SK-N-SH treated with all-trans-retinoic acid at 6 μM for 48 hours (cell line): ENCODE results near the gene EGFL6.
"Not testable (repeated sequence)": the region's sequence is repeated elsewhere in the genome, so short reads cannot be mapped to it uniquely, and the experiment has no call there.

ENCODE experiments used
- ATAC-seq: fragments of 200-7000 bp; cut with Tn5 transposase; 3 replicates; pipeline ENCODE4 v1.9.1; 2020; ENCODE audit warnings: mild to moderate bottlenecking, moderate library complexity
- ARNTL ChIP-seq: fragments of 450-650 bp; formaldehyde crosslinking; IDR thresholded peaks from 2 replicates; pipeline ENCODE4 v1.5.0; 2020; ENCODE audit warnings: low read depth, mild to moderate bottlenecking, moderate library complexity, borderline replicate concordance
- BACH2 ChIP-seq: fragments of 250-450 bp; sonication (Bioruptor Pico); IDR thresholded peaks from 2 replicates; pipeline ENCODE4 v1.9.0; 2021; ENCODE audit warnings: mild to moderate bottlenecking, borderline replicate concordance
- CREB5 ChIP-seq: fragments of 250-450 bp; sonication (Bioruptor Pico); IDR thresholded peaks from 2 replicates; pipeline ENCODE4 v1.5.1; 2020; ENCODE audit warnings: low read depth, mild to moderate bottlenecking, moderate library complexity
- CSDC2 ChIP-seq: fragments of 250-450 bp; sonication (Bioruptor Pico); IDR thresholded peaks from 2 replicates; pipeline ENCODE4 v1.5.0; 2020; ENCODE audit warnings: mild to moderate bottlenecking, moderate library complexity
- CSRNP3 ChIP-seq: fragments of 250-450 bp; sonication (Bioruptor Pico); IDR thresholded peaks from 2 replicates; pipeline ENCODE4 v1.5.1; 2021; ENCODE audit warnings: mild to moderate bottlenecking, moderate library complexity
- ESRRG ChIP-seq: fragments of 250-450 bp; sonication (Bioruptor Pico); IDR thresholded peaks from 2 replicates; pipeline ENCODE4 v1.6.1; 2021; ENCODE audit warnings: mild to moderate bottlenecking
- GLIS3 ChIP-seq: fragments of 250-450 bp; sonication (Bioruptor Pico); IDR thresholded peaks from 2 replicates; pipeline ENCODE4 v1.5.0; 2020; ENCODE audit warnings: mild to moderate bottlenecking, moderate library complexity
- ISL1 ChIP-seq: fragments of 250-450 bp; sonication (Bioruptor Pico); IDR thresholded peaks from 2 replicates; pipeline ENCODE4 v2.1.2; 2022; ENCODE audit warnings: mild to moderate bottlenecking, moderate library complexity
- OSR1 ChIP-seq: fragments of 250-450 bp; sonication (Bioruptor Pico); IDR thresholded peaks from 2 replicates; pipeline ENCODE4 v1.8.0; 2022; ENCODE audit warnings: moderate library complexity, mild to moderate bottlenecking, inconsistent platforms
- PATZ1 ChIP-seq: fragments of 250-450 bp; sonication (Bioruptor Pico); IDR thresholded peaks from 2 replicates; pipeline ENCODE4 v1.8.0; 2020; ENCODE audit warnings: mild to moderate bottlenecking, moderate library complexity, borderline replicate concordance
- POU6F1 ChIP-seq: fragments of 250-450 bp; sonication (Bioruptor Pico); IDR thresholded peaks from 2 replicates; pipeline ENCODE4 v1.8.0; 2021; ENCODE audit warnings: low read depth, mild to moderate bottlenecking, moderate library complexity, borderline replicate concordance
- SNAI2 ChIP-seq: fragments of 250-450 bp; sonication (Bioruptor Pico); IDR thresholded peaks from 2 replicates; pipeline ENCODE4 v1.5.0; 2020; ENCODE audit warnings: mild to moderate bottlenecking, moderate library complexity
- TCF4 ChIP-seq: fragments of 250-450 bp; sonication (Bioruptor Pico); IDR thresholded peaks from 2 replicates; pipeline ENCODE4 v1.8.0; 2021; ENCODE audit warnings: mild to moderate bottlenecking, moderate library complexity, borderline replicate concordance
- TOX ChIP-seq: fragments of 250-450 bp; sonication (Bioruptor Pico); IDR thresholded peaks from 2 replicates; pipeline ENCODE4 v1.8.0; 2021; ENCODE audit warnings: mild to moderate bottlenecking, moderate library complexity, borderline replicate concordance
- ZC3H10 ChIP-seq: fragments of 250-450 bp; sonication (Bioruptor Pico); IDR thresholded peaks from 2 replicates; pipeline ENCODE4 v1.5.1; 2021; ENCODE audit warnings: mild to moderate bottlenecking, moderate library complexity
- ZFP3 ChIP-seq: fragments of 250-450 bp; sonication (Bioruptor Pico); IDR thresholded peaks from 2 replicates; pipeline ENCODE4 v1.5.0; 2020; ENCODE audit warnings: mild to moderate bottlenecking, moderate library complexity
- ZNF565 ChIP-seq: fragments of 450-650 bp; formaldehyde crosslinking; conservative IDR thresholded peaks from 2 replicates; pipeline ENCODE4 v1.5.0; 2020; ENCODE audit warnings: low read depth, mild to moderate bottlenecking, moderate library complexity
- ZNF70 ChIP-seq: fragments of 450-650 bp; formaldehyde crosslinking; IDR thresholded peaks from 2 replicates; pipeline ENCODE4 v1.5.0; 2020; ENCODE audit warnings: mild to moderate bottlenecking, moderate library complexity
- ZNF8 ChIP-seq: fragments of 450-650 bp; formaldehyde crosslinking; IDR thresholded peaks from 2 replicates; pipeline ENCODE4 v1.5.0; 2020; ENCODE audit warnings: mild to moderate bottlenecking, moderate library complexity

The EGFL6 gene

GRCh38 chrX:13667919-13668318, 98.5 kb downstream of the EGFL6 start:
- no peak for ATAC-seq
- no peak for TF ChIP-seq OSR1 (CRISPR knock-in tag)
- TF ChIP-seq PATZ1 (CRISPR knock-in tag): no peak
- TF ChIP-seq GLIS3 (CRISPR knock-in tag): no peak
- TF ChIP-seq CREB5 (CRISPR knock-in tag): no peak
- no peak for TF ChIP-seq ZNF70
- no peak for TF ChIP-seq ZFP3
- TF ChIP-seq ESRRG: no peak
- no peak for TF ChIP-seq ZNF8 (CRISPR knock-in tag)
- no peak for TF ChIP-seq CSRNP3 (CRISPR knock-in tag)
- no peak for TF ChIP-seq TCF4
- TF ChIP-seq ARNTL (CRISPR knock-in tag): no peak
- TF ChIP-seq SNAI2 (CRISPR knock-in tag): no peak
- no peak for TF ChIP-seq POU6F1 (CRISPR knock-in tag)
- TF ChIP-seq ISL1: no peak
- no peak for TF ChIP-seq TOX (CRISPR knock-in tag)

- TF ChIP-seq CSRNP3 (CRISPR knock-in tag) (no peak), ZNF565 (no peak), CSDC2 (no peak), ISL1 (peak; percentile 33), ZC3H10 (no peak), CREB5 (CRISPR knock-in tag) (no peak), TCF4 (no peak), ARNTL (CRISPR knock-in tag) (no peak), TOX (CRISPR knock-in tag) (peak; percentile 64; the same call in 1 of the 2 replicates)
- peak; percentile 87 for ATAC-seq
These were observed 99.9 kb downstream of the EGFL6 start for GRCh38 chrX:13669246-13669737.

GRCh38 chrX:13669755-13670154, 100.4 kb downstream of the EGFL6 start:
- ATAC-seq: not testable (repeated sequence)

- ATAC-seq: no peak
- TF ChIP-seq CREB5 (CRISPR knock-in tag): no peak
- TF ChIP-seq BACH2: no peak
- TF ChIP-seq POU6F1 (CRISPR knock-in tag): no peak
- no peak for TF ChIP-seq ZFP3
These were observed 100.8 kb downstream of the EGFL6 start for GRCh38 chrX:13670197-13670596.
